Fibroblast of skin of scalp (primary cell): ENCODE data around the gene ST6GALNAC6.
A peak's percentile ranks its signal among the peaks of the same experiment; 100 is the strongest.
"Not testable (repeated sequence)": the region's sequence is repeated elsewhere in the genome, so short reads cannot be mapped to it uniquely, and the experiment has no call there.

Experiments
- DNase-seq: peaks from one replicate; pipeline ENCODE4 v3.0.0-alpha.2; 2013

ST6GALNAC6 gene

GRCh38 chr9:127873223-127873691 lies 26.1 kb downstream of the ST6GALNAC6 start:
- DNase-seq = no peak

GRCh38 chr9:127872369-127873222 lies 26.8 kb downstream of the ST6GALNAC6 start:
- DNase-seq = no peak

DNA sequence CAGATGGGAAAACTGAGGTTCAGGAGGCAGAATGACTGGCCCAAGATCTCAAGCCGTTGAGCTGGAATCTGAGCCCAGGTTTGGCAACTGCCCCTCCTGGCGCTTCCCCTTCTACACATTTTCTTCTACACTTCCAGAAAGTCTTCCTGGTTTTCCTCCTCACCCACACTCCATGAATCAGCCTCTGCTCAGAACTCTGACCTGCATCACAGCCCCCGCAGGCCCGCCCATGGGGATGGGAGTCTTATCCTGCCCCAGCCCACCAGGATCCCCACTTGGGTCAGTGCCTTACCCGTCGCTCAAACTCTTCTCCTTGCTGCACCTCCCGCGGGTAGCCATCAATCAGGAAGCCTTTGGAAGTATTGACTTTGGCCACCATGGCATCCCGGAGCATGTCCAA lies 27.9 kb downstream of the ST6GALNAC6 start:
- no peak for DNase-seq

- DNase-seq = no peak
Measured at GRCh38 chr9:127870887-127871286, 28.5 kb downstream of the ST6GALNAC6 start.

DNA sequence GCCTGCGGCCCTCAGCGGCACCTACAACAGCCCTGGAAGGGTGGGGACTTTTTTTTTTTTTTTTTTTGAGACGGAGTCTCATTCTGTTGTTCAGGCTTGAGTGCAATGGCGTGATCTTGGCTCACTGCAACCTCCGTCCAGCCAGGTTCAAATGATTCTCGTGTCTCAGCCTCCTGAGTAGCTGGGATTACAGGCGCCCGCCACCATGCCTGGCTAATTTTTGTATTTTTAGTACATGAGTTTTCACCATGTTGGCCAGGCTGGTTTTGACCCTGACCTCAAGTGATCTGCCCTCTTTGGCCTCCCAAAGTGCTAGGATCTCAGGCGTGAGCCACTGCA lies 29.3 kb downstream of the ST6GALNAC6 start:
- not testable (repeated sequence) for DNase-seq

DNA sequence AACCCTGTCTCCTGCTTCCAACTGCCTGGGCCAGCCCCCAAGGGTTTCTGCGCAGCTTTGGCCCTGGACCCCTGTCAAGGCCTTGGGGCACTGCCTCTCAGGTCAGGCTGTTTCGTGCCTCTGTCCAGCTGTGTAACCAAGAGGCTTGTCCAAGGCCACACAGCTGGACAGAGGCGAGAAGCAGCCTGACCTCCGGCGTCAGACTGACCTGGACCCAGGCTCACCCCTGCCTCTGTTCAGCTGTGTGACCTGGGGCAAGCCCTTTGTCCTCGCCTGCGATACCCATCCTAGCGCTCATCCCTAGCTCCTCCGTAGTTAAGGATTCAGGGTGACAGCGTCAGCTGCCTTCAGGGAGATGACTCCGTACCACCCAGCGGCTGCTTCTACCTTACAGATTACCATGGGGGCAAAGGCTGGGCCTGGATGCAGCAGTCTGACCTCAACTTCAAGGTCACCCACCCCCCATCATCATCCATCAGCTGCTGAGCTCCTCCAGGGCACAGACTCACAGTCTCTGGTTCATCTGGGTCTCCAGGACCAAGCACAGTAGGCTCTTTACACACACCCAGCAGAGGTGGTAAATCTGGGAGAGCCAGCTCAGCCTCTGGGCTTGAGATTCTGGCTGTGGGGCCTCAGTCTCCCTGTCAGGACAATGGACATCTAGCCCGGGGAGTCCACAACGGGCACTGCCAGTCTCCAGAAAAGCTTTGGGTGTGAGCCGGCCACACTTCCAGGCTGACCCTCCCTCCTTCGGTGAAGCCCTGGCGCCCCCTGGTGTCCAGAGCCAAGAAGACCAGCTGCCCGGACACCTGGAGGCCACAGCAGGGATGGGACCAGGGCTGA lies 29.9 kb downstream of the ST6GALNAC6 start:
- peak; percentile 80 for DNase-seq

GRCh38 chr9:127868278-127868902 lies 31.0 kb downstream of the ST6GALNAC6 start:
- DNase-seq = no peak

GRCh38 chr9:127867356-127868277 lies 31.8 kb downstream of the ST6GALNAC6 start:
- DNase-seq = no peak

- DNase-seq = no peak
Measured at GRCh38 chr9:127866535-127866934, 32.9 kb downstream of the ST6GALNAC6 start.

DNA sequence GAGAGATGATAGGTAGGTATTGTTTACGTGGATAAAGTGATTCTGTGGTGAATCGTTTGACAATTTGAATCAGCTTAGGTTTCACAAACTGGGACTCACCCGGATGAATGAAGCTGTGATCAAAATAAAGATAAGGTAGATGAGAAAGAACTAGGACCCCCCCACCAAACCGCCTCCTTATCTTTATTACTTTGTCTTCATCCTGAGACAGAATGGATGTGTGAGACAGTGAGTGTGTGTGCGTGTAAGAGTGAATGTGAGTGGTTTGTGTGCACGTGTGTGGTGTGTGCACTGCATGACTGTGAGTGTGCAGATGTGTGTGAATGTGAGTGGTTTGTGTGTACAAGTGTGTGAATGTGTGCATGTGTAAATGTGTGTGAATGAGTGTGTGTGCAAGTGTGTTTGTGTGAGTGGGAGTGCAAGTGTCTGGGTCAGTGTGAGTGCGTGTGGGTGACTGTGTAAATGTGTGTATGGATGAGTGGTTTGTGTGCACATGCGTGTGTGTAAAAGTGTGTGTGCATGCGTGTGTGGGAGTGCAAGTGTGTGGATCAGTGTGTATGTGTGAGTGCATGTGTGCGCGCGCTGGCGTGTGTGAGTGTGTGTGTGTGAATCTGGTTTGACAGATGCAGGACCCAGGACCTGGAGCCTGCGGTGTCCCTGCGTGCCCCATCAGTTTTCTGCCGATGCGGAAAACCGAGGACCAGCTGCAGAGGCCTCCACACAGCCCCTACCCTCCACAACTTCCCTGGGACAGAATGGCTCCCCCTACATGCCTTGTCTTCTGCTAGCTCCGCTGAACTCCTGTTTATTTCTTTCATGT lies 33.5 kb downstream of the ST6GALNAC6 start:
- DNase-seq = no peak

- no peak for DNase-seq
Measured at GRCh38 chr9:127863191-127863621, 36.2 kb downstream of the ST6GALNAC6 start.

DNA sequence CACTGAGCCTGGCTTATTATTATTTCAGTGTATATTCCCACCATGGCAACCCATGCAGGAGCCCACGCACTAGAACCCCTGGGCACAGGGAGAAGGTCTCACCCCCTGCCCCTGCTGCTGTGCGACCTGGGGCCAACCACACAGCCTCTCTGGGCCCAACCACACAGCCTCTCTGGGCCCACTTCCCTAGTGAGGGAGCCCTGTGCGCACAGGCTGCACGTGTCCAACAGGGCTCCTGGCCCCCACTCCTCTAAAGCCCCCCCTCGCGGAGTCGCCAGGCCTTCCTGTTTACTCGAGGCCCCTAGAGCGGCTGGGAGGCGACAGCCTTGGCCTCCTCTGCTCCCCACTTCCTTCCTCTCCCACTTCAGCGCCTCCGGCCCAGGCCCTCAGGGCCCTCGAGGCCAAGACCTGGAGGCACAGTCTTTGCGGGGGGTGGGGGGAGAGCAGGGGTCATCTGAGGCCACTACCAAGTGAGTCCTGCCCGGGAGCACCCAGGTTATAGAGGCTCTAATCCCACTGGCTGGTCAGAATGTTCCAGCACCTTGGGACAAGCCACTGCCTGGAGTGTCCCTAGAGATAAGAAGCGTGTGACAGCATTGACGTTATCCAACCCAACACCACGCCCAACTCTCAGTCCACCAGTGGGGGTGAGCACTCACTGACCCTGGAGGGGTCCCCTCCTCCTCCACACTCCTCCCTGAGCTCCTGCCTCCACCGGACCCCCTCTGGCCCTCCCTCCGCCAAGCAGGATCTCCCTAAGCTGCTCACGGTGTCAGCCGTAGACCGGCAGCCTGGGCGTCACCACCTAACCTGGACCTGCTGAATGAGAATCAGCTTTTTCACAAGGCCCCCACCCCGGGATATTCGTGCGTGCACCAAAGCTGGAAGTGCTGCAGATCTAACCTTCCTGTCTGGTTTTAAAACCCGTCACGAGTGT lies 37.1 kb downstream of the ST6GALNAC6 start:
- no peak for DNase-seq

DNA sequence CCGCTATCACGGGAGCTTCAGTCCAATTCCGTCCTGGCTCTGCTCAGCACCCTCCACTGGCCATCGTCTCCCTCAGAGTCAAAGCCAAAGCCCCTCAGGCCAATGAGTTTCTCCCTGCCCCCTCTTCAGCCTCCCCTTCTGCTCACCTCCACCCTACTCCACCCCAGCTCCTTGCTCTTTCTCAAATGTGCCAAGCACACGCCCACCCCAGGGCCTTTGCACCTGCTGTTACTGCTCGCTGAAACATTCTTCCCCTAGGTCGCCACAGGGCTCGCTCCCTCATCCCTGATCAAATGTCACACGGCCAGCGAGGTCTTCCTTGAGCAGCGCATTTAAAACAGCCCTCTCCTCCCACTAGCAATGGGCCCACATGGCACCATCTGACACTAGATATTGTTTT lies 38.6 kb downstream of the ST6GALNAC6 start:
- no peak for DNase-seq

- no peak for DNase-seq
Measured at GRCh38 chr9:127860260-127860659, 39.1 kb downstream of the ST6GALNAC6 start.

GRCh38 chr9:127858041-127858512 lies 41.3 kb downstream of the ST6GALNAC6 start:
- peak; percentile 51 for DNase-seq

GRCh38 chr9:127857278-127857677 lies 42.1 kb downstream of the ST6GALNAC6 start:
- DNase-seq = no peak

GRCh38 chr9:127856729-127857116 lies 42.7 kb downstream of the ST6GALNAC6 start:
- DNase-seq = no peak

GRCh38 chr9:127856094-127856728 lies 43.2 kb downstream of the ST6GALNAC6 start:
- DNase-seq = no peak

GRCh38 chr9:127855522-127855921 lies 43.9 kb downstream of the ST6GALNAC6 start:
- DNase-seq = no peak
